Muscle layer of duodenum (tissue), 2 donors: ENCODE measurements around the gene NMRAL1.

Experiments
- H3K27ac ChIP-seq: one replicate; pipeline ENCODE4 v1.7.0; 2013; ENCODE audit warnings: mild to moderate bottlenecking, low read length
- H3K27me3 ChIP-seq: one replicate; pipeline ENCODE4 v1.7.0; 2013; ENCODE audit warnings: low read depth, mild to moderate bottlenecking, control low read depth, low read length
- H3K36me3 ChIP-seq, 2 donors: one replicate each; pipeline ENCODE4 v1.7.0; 2013; ENCODE audit warnings: low read length in 2 of 2, control low read depth in 1 of 2, mild to moderate bottlenecking in 1 of 2; ENCODE audit not compliant: insufficient read depth in 2 of 2, control insufficient read depth in 1 of 2
- H3K4me1 ChIP-seq, 2 donors: one replicate each; pipeline ENCODE4 v1.7.0; 2013; ENCODE audit warnings: low read length in 2 of 2, mild to moderate bottlenecking in 2 of 2, control low read depth in 1 of 2, moderate library complexity in 1 of 2; ENCODE audit not compliant: insufficient read depth in 2 of 2, control insufficient read depth in 1 of 2
- H3K4me3 ChIP-seq, 2 donors: one replicate each; pipeline ENCODE4 v1.7.0; 2013; ENCODE audit warnings: low read length in 2 of 2, low read depth in 1 of 2, mild to moderate bottlenecking in 1 of 2
- H3K9me3 ChIP-seq, 2 donors: one replicate each; pipeline ENCODE4 v1.7.0; 2013; ENCODE audit warnings: low read length in 2 of 2, control low read depth in 1 of 2, mild to moderate bottlenecking in 1 of 2; ENCODE audit not compliant: control insufficient read depth in 1 of 2
- donor health status: healthy.

The NMRAL1 gene

DNA sequence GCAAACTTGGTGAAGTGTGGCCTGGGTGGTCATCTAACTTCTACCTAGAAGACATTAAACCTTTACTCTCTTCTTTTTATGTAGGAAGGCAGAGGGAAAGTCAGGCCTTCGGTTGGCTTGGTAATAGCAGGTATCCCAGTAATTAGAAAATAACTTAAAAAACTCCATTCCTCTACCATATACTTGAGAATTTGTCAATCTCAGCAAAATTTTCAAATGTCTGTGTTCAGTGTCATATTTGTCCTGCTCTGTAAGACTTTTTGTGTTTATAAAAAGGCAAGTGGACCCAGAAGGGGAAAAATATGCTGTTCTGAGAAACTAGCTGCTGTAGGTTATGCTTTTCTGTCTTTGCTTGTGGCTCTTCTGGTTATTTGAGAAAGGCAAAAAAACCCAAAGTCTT is 7.5 kb upstream of the NMRAL1 start:
- Histone ChIP-seq H3K27ac (no peak overlapping the region), H3K4me3 (no peak overlapping the region), H3K4me1 (peaks cover 0 to 4% of the 10 kb centered on the region in 2 donors), H3K9me3 (no peaks in the 10 kb centered on the region), H3K27me3 (no peaks in the 10 kb centered on the region), H3K36me3 (peaks cover 0 to 11% of the 10 kb centered on the region in 2 donors)

GRCh38 chr16:4481526-4481925 is 7.1 kb upstream of the NMRAL1 start:
- H3K27ac ChIP-seq = no peak overlapping the region
- peaks cover 0 to 7% of the 10 kb centered on the region in 2 donors for H3K36me3 ChIP-seq
- no peaks in the 10 kb centered on the region for H3K27me3 ChIP-seq
- H3K4me3 ChIP-seq = no peak overlapping the region
- H3K9me3 ChIP-seq = no peaks in the 10 kb centered on the region
- peaks cover 0 to 6% of the 10 kb centered on the region in 2 donors for H3K4me1 ChIP-seq

DNA sequence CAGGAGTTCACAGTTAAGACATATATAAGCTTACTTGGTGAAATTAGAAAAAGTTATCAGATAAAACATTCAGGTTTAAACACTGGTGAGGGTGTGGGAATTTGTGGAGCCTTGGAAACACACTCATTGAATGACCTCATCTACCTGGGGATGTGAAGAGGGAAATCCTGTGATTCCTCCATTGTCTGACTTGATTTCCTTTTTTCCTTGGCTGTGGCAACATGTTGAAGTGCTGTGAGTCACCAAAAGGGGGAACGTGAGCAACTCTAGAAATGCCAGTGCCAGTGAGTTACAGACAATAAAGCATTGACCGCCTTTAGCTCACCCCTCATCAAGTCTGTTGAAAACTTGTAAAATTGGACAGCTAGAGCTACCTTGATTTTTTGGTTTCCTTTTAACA is 3.5 kb upstream of the NMRAL1 start:
- H3K4me3 ChIP-seq = no peak overlapping the region
- no peak overlapping the region for H3K27ac ChIP-seq
- peaks cover 4 to 17% of the 10 kb centered on the region in 2 donors for H3K4me1 ChIP-seq
- H3K9me3 ChIP-seq = no peaks in the 10 kb centered on the region
- H3K27me3 ChIP-seq = no peaks in the 10 kb centered on the region
- H3K36me3 ChIP-seq = no peaks in the 10 kb centered on the region

- H3K36me3 ChIP-seq = no peaks in the 10 kb centered on the region
- H3K9me3 ChIP-seq = no peaks in the 10 kb centered on the region
- H3K27me3 ChIP-seq = no peaks in the 10 kb centered on the region
- no peak within 1 kb of the TSS for H3K27ac ChIP-seq
- H3K4me3 ChIP-seq = peak within 1 kb of the TSS; percentile 68 to 87
- H3K4me1 ChIP-seq = peaks cover 4 to 17% of the 10 kb centered on the region in 2 donors
Measured at GRCh38 chr16:4475880-4476788, 1.7 kb upstream of the NMRAL1 start, which contains the start of gene HMOX2. Gene HMOX2, plus strand, starts transcription at chr16:4476398. Its CDS starts 29,127 bp downstream, at chr16:4505525.

DNA sequence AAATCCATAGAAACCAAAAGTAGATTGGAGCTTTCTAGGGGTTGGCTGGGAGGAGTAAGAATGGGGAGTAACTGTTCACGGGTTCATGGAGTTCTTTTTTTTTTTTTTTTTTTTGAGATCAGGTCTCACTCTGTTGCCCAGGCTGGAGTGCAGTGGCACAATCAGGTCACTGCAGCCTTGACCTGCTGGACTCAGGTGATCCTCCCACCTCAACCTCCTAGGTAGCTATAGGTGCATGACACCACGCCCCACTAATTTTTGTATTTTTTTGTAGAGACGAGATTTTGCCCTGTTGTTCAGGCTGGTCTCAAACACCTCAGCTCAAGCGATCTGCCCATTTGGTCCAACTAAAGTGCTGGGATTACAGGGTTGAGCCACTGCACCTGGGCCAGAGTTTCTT is 1.5 kb downstream of the NMRAL1 start:
- Histone ChIP-seq H3K9me3 (no peaks in the 10 kb centered on the region), H3K27ac (no peak overlapping the region), H3K4me3 (no peak overlapping the region), H3K4me1 (peaks cover 4 to 17% of the 10 kb centered on the region in 2 donors), H3K27me3 (no peaks in the 10 kb centered on the region), H3K36me3 (peaks cover 0 to 7% of the 10 kb centered on the region in 2 donors)

- Histone ChIP-seq H3K27me3 (no peaks in the 10 kb centered on the region), H3K27ac (no peak overlapping the region), H3K36me3 (peaks cover 2 to 8% of the 10 kb centered on the region in 2 donors), H3K4me1 (peaks cover 4 to 12% of the 10 kb centered on the region in 2 donors), H3K9me3 (no peaks in the 10 kb centered on the region), H3K4me3 (no peak overlapping the region)
Measured at GRCh38 chr16:4471869-4472268, 2.6 kb downstream of the NMRAL1 start.

DNA sequence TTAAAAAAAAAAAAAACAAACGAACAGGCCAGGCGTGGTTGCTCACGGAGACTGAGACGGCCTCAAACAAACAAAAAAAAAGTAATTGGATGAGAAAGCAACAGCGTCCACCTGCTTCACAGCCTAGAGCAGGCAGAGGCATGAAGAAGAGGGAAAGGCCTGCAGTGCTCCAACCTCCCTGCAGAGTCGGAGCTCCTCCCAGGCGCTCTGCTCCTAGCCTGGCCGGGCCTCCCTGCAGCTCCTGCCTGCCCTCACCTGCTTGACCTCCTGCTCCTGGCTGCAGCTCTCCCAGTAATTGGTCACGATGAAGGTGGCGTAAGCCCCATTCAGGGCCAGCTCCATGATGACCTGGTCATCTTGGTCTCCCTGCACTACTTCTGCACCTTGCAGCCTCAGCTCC is 5.5 kb downstream of the NMRAL1 start:
- peaks cover 0 to 5% of the 10 kb centered on the region in 2 donors for H3K4me1 ChIP-seq
- H3K36me3 ChIP-seq = peaks cover 9 to 25% of the 10 kb centered on the region in 2 donors
- no peaks in the 10 kb centered on the region for H3K27me3 ChIP-seq
- no peaks in the 10 kb centered on the region for H3K9me3 ChIP-seq
- no peak overlapping the region for H3K27ac ChIP-seq
- H3K4me3 ChIP-seq = no peak overlapping the region

DNA sequence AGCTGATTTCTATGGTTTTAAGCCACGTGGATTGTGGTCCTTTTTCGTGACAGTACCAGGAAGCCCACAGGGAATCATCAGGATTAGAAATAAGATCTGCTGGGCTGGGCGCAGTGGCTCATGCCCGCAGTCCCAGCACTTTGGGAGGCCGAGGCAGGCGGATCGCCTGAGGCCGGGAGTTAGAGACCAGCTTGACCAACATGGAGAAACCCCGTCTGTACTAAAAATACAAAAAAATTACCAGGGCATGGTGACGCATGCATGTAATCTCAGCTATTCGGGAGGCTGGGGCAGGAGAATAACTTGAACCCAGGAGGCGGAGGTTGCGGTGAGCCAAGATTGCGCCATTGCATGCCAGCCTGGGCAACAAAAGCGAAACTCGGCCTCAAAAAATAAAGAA is 6.5 kb downstream of the NMRAL1 start:
- H3K36me3 ChIP-seq = peaks cover 17 to 35% of the 10 kb centered on the region in 2 donors
- H3K27ac ChIP-seq = no peak overlapping the region
- no peaks in the 10 kb centered on the region for H3K4me1 ChIP-seq
- no peaks in the 10 kb centered on the region for H3K27me3 ChIP-seq
- no peaks in the 10 kb centered on the region for H3K9me3 ChIP-seq
- H3K4me3 ChIP-seq = no peak overlapping the region

GRCh38 chr16:4465977-4466779 is 8.2 kb downstream of the NMRAL1 start:
- H3K4me3 ChIP-seq = no peak overlapping the region
- no peaks in the 10 kb centered on the region for H3K4me1 ChIP-seq
- no peaks in the 10 kb centered on the region for H3K9me3 ChIP-seq
- peaks cover 17 to 48% of the 10 kb centered on the region in 2 donors for H3K36me3 ChIP-seq
- H3K27me3 ChIP-seq = no peaks in the 10 kb centered on the region
- H3K27ac ChIP-seq = no peak overlapping the region

DNA sequence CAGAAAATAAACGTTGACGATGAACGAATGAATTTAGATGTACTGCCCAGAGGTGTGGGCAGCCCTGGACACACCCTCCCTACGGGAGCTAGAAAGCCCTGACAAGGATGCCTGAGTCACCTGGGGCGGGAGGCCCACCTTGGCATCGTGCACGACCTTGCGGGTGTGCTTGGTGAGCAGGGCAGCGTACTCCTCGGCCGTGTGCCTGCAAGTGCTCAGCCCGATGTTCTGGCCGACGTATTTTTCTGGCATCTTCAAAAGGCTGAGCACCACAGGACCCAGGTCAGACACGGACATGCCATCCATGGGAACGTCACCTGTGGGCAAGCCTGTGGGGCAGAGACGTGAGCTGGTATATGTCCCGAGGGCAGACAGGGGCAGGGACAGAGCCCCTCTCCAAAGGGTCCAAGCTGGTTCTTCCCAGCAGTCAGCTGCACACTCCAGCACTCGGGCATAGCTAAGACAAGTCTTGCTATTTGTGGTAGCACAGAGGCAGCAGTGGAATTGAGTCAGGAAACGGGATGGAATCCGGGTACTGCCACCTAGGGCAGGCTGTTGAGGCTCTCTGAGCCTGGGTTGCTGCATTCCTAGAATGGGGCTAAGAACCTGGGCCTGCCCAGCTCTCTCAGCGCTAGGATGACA is 10.8 kb downstream of the NMRAL1 start:
- no peaks in the 10 kb centered on the region for H3K27me3 ChIP-seq
- peaks cover 17 to 41% of the 10 kb centered on the region in 2 donors for H3K36me3 ChIP-seq
- H3K4me3 ChIP-seq = no peak overlapping the region
- no peaks in the 10 kb centered on the region for H3K9me3 ChIP-seq
- no peak overlapping the region for H3K27ac ChIP-seq
- no peaks in the 10 kb centered on the region for H3K4me1 ChIP-seq
